GM12873 (cell line): ENCODE data around the gene SLC22A7.

Source experiments
- TF ChIP-seq, protein P1 (sequence below): IDR thresholded peaks from 2 replicates; pipeline ENCODE4 v1.5.1; 2012; ENCODE audit warnings: low read depth, mild to moderate bottlenecking, moderate library complexity, low read length, control low read depth; ENCODE audit not compliant: insufficient read depth; ENCODE audit errors: missing control alignments

SLC22A7 gene

GRCh38 chr6:43338243-43338642 is 40.2 kb downstream of the SLC22A7 start:
- TF ChIP-seq, protein P1, sequence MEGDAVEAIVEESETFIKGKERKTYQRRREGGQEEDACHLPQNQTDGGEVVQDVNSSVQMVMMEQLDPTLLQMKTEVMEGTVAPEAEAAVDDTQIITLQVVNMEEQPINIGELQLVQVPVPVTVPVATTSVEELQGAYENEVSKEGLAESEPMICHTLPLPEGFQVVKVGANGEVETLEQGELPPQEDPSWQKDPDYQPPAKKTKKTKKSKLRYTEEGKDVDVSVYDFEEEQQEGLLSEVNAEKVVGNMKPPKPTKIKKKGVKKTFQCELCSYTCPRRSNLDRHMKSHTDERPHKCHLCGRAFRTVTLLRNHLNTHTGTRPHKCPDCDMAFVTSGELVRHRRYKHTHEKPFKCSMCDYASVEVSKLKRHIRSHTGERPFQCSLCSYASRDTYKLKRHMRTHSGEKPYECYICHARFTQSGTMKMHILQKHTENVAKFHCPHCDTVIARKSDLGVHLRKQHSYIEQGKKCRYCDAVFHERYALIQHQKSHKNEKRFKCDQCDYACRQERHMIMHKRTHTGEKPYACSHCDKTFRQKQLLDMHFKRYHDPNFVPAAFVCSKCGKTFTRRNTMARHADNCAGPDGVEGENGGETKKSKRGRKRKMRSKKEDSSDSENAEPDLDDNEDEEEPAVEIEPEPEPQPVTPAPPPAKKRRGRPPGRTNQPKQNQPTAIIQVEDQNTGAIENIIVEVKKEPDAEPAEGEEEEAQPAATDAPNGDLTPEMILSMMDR, result no peak

DNA sequence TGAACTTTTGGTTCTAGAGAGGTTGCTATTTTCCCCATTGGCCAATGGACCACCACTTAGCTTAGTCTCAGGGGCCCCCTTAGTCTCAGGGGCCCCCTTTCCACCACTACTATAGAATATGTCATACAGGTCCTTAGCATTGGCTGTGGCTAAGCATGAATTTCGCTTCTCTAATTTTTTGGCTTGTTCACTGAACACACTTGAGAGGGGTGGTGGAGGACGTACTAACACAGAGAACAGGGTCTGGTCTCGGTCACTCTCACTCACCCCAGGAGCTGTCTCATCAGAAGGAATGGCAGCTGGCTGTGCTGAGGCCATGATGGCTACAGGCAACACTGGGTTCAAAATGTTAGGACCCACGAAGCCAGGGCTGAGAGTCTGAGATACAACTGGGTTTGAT is 41.1 kb downstream of the SLC22A7 start:
- TF ChIP-seq, protein P1, result no peak

GRCh38 chr6:43347021-43347420 is 49.0 kb downstream of the SLC22A7 start:
- TF ChIP-seq, protein P1, result no peak

DNA sequence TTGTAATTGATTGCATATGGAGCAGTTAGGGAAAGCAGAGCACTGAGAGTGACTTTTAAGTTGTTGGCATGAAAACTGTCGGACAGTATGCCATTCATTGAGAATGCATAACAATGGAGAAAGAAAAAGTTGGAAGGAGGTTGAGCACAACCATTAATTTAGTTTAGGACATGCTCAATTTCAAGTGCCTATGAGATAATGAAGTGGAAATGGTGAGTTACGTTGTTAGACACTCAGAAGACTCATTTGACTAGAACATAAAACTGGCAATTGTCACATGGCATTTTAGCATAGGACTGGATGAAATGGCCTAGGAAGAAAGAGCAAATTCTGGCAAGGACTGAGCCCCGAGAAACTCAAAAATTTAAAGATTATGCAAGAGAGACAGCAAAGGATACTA is 49.4 kb downstream of the SLC22A7 start:
- TF ChIP-seq, protein P1, result no peak
